ENCODE results near the gene LRMDA.

The LRMDA gene

GRCh38 chr10:76309741-76310587 lies 878.5 kb downstream of the LRMDA start:
- DNase-seq (ENCODE audit: low spot score) = no peak
- no peak for FAIRE-seq

GRCh38 chr10:76310588-76311080 lies 879.2 kb downstream of the LRMDA start:
- FAIRE-seq (no peak), DNase-seq (ENCODE audit: low spot score) (no peak)

- FAIRE-seq (peak; percentile 40), DNase-seq (ENCODE audit: low spot score) (peak; percentile 75)
Observed at GRCh38 chr10:76311752-76312636, 880.6 kb downstream of the LRMDA start.

- FAIRE-seq (no peak), DNase-seq (ENCODE audit: low spot score) (no peak)
Observed at GRCh38 chr10:76315240-76315639, 883.8 kb downstream of the LRMDA start.

- FAIRE-seq (peak; percentile 89), DNase-seq (ENCODE audit: low spot score) (no peak)
Observed at GRCh38 chr10:76316234-76316633, 884.8 kb downstream of the LRMDA start.

GRCh38 chr10:76317078-76317477 lies 885.7 kb downstream of the LRMDA start:
- FAIRE-seq = no peak
- no peak for DNase-seq (ENCODE audit: low spot score)

GRCh38 chr10:76318211-76318610 lies 886.8 kb downstream of the LRMDA start:
- FAIRE-seq = no peak
- no peak for DNase-seq (ENCODE audit: low spot score)

GRCh38 chr10:76319661-76320060 lies 888.2 kb downstream of the LRMDA start:
- FAIRE-seq (no peak), DNase-seq (ENCODE audit: low spot score) (no peak)

- FAIRE-seq (no peak), DNase-seq (ENCODE audit: low spot score) (no peak)
Observed at GRCh38 chr10:76324283-76324682, 892.9 kb downstream of the LRMDA start.

GRCh38 chr10:76327441-76327840 lies 896.0 kb downstream of the LRMDA start:
- no peak for FAIRE-seq
- DNase-seq (ENCODE audit: low spot score) = no peak

- DNase-seq (ENCODE audit: low spot score) = no peak
- FAIRE-seq = no peak
Observed at GRCh38 chr10:76328348-76328747, 896.9 kb downstream of the LRMDA start.

- no peak for FAIRE-seq
- DNase-seq (ENCODE audit: low spot score) = peak; percentile 32
Observed at GRCh38 chr10:76329891-76330575, 898.6 kb downstream of the LRMDA start.

GRCh38 chr10:76331742-76332141 lies 900.3 kb downstream of the LRMDA start:
- FAIRE-seq (no peak), DNase-seq (ENCODE audit: low spot score) (no peak)

GRCh38 chr10:76333326-76333725 lies 901.9 kb downstream of the LRMDA start:
- DNase-seq (ENCODE audit: low spot score) = no peak
- no peak for FAIRE-seq

- no peak for DNase-seq (ENCODE audit: low spot score)
- FAIRE-seq = no peak
Observed at GRCh38 chr10:76333796-76334195, 902.4 kb downstream of the LRMDA start.

GRCh38 chr10:76334255-76334654 lies 902.8 kb downstream of the LRMDA start:
- FAIRE-seq (no peak), DNase-seq (ENCODE audit: low spot score) (no peak)

GRCh38 chr10:76336213-76336963 lies 905.0 kb downstream of the LRMDA start:
- DNase-seq (ENCODE audit: low spot score) = no peak
- FAIRE-seq = no peak

- DNase-seq (ENCODE audit: low spot score) = no peak
- no peak for FAIRE-seq
Observed at GRCh38 chr10:76337641-76338040, 906.2 kb downstream of the LRMDA start.

- FAIRE-seq (no peak), DNase-seq (ENCODE audit: low spot score) (no peak)
Observed at GRCh38 chr10:76338187-76338586, 906.8 kb downstream of the LRMDA start.

- DNase-seq (ENCODE audit: low spot score) (no peak), FAIRE-seq (no peak)
Observed at GRCh38 chr10:76341740-76342139, 910.3 kb downstream of the LRMDA start.

- no peak for FAIRE-seq
Observed at GRCh38 chr10:76342996-76343395, 911.6 kb downstream of the LRMDA start.

More at GRCh38 chr10:76342996-76343395, 911.6 kb downstream of the LRMDA start:
- DNase-seq (ENCODE audit: low spot score) = no peak

Data from urothelium cell line (cell line).